Measurements from ENCODE around the gene RECK.

DNA sequence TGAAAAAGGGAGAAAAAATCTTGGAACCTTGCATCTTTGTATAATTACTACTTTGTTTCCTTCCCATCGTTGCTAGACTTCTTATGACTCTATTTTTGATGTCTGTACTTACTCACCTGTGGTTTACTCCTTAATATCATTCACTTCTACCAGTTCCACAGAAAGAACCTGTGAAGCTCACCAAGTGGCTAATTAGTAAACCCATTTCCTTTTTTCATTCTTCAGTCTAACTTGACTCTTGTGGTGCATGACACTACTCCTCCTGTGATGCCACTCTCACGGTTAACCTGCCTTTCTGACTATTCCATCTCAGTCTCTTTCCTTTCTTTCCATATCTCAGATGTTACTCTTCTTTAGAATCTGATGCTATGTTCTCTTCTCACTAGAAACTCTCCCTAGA, 14.6 kb downstream of the RECK start:
- TF ChIP-seq, protein P1, sequence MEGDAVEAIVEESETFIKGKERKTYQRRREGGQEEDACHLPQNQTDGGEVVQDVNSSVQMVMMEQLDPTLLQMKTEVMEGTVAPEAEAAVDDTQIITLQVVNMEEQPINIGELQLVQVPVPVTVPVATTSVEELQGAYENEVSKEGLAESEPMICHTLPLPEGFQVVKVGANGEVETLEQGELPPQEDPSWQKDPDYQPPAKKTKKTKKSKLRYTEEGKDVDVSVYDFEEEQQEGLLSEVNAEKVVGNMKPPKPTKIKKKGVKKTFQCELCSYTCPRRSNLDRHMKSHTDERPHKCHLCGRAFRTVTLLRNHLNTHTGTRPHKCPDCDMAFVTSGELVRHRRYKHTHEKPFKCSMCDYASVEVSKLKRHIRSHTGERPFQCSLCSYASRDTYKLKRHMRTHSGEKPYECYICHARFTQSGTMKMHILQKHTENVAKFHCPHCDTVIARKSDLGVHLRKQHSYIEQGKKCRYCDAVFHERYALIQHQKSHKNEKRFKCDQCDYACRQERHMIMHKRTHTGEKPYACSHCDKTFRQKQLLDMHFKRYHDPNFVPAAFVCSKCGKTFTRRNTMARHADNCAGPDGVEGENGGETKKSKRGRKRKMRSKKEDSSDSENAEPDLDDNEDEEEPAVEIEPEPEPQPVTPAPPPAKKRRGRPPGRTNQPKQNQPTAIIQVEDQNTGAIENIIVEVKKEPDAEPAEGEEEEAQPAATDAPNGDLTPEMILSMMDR (IDR thresholded peaks at IDR 0.05) = no peak
- no peak for TF ChIP-seq POLR2A (IDR thresholded peaks at IDR 0.05)
